Cardiac muscle cell (in vitro differentiated cells and primary cell): Measurements from ENCODE around the gene ZNF281. TPM values are rescaled to one million over a fixed set of nuclear protein-coding genes. Genes with fewer than 3 reads are reported as not detected.
"Not testable (repeated sequence)": the region's sequence is repeated elsewhere in the genome, so short reads cannot be mapped to it uniquely, and the experiment has no call there.

Experiments
- DNase-seq, 2 donors: peaks; one replicate each; pipeline versions ENCODE4 v3.0.0 to v3.0.0-alpha.2; 2010 to 2017; ENCODE audit warnings: low read depth in 1 of 2, low spot score in 1 of 2
- H3K27ac ChIP-seq: fragments of 200-600 bp; sonication (generic); 2 replicates; pipeline ENCODE4 v1.5.1; 2016
- H3K27me3 ChIP-seq: fragments of 200-600 bp; sonication (generic); 2 replicates; pipeline ENCODE4 v1.6.0; 2016; ENCODE audit warnings: control low read depth
- H3K36me3 ChIP-seq: fragments of 200-600 bp; sonication (generic); 2 replicates; pipeline ENCODE4 v1.5.1; 2016; ENCODE audit warnings: control low read depth
- H3K4me1 ChIP-seq: fragments of 200-600 bp; sonication (generic); 2 replicates; pipeline ENCODE4 v1.8.1; 2017; ENCODE audit warnings: low read depth, mild to moderate bottlenecking, mixed run types
- H3K4me3 ChIP-seq: fragments of 200-600 bp; sonication (generic); 2 replicates; pipeline ENCODE4 v1.5.1; 2016; ENCODE audit warnings: mild to moderate bottlenecking
- H3K9me3 ChIP-seq: fragments of 200-600 bp; sonication (generic); 2 replicates; pipeline ENCODE4 v1.5.1; 2017; ENCODE audit warnings: low read depth, mild to moderate bottlenecking, control low read depth
- CTCF ChIP-seq: IDR thresholded peaks from 2 replicates; pipeline ENCODE4 v1.5.1; 2012; ENCODE audit warnings: low read depth, mild to moderate bottlenecking, low read length
- polyA plus RNA-seq: library from polyadenylated mRNA; unstranded; fragments of >200 nt; fragmentation: Nextera tagmentation; extraction: Ambion mirVana; gene quantifications from 2 replicates; pipeline ENCODE4 v1.2.1, GENCODE V29; 2016
- total RNA-seq: library from RNA; depleted of rRNA; stranded (reverse); fragments of >200 nt; gene quantifications from 2 replicates; pipeline ENCODE4 v1.2.3, GENCODE V29; 2016

Gene ZNF281
- total and polyA plus RNA-seq, 2 experiments from 2014 or later = 19.8 to 20.4 TPM

GRCh38 chr1:200415789-200416593, 6.2 kb upstream of the ZNF281 start:
- H3K27me3 ChIP-seq = no peaks in the 10 kb centered on the region
- no peak overlapping the region for H3K4me3 ChIP-seq
- H3K9me3 ChIP-seq = no peaks in the 10 kb centered on the region
- peak in 1 of 2 donors; percentile 97 for DNase-seq
- no peak for TF ChIP-seq CTCF
- H3K36me3 ChIP-seq = no peaks in the 10 kb centered on the region
- H3K27ac ChIP-seq = peak overlapping the region; percentile 21
- H3K4me1 ChIP-seq = peaks cover 11% of the 10 kb centered on the region

GRCh38 chr1:200415227-200415626, 5.4 kb upstream of the ZNF281 start:
- Histone ChIP-seq H3K4me1 (peaks cover 18% of the 10 kb centered on the region), H3K4me3 (no peak overlapping the region), H3K9me3 (no peaks in the 10 kb centered on the region), H3K36me3 (no peaks in the 10 kb centered on the region), H3K27me3 (no peaks in the 10 kb centered on the region), H3K27ac (peak overlapping the region; percentile 21)
- DNase-seq = peak in 1 of 2 donors; percentile 31
- no peak for TF ChIP-seq CTCF

- no peaks in the 10 kb centered on the region for H3K27me3 ChIP-seq
- H3K36me3 ChIP-seq = no peaks in the 10 kb centered on the region
- H3K9me3 ChIP-seq = no peaks in the 10 kb centered on the region
- H3K4me3 ChIP-seq = no peak overlapping the region
- peaks cover 18% of the 10 kb centered on the region for H3K4me1 ChIP-seq
- no peak overlapping the region for H3K27ac ChIP-seq
- no peak for TF ChIP-seq CTCF
- no peak for DNase-seq
Observed at GRCh38 chr1:200414657-200415056, 4.8 kb upstream of the ZNF281 start.

GRCh38 chr1:200413766-200414165, 3.9 kb upstream of the ZNF281 start:
- not testable (repeated sequence) for H3K27ac ChIP-seq, H3K27me3 ChIP-seq, H3K4me3 ChIP-seq, H3K9me3 ChIP-seq, H3K36me3 ChIP-seq
- DNase-seq = peak in 1 of 2 donors; percentile 61
- H3K4me1 ChIP-seq = peaks cover 18% of the 10 kb centered on the region

GRCh38 chr1:200411406-200412257, 1.8 kb upstream of the ZNF281 start:
- DNase-seq = peak in 1 of 2 donors; percentile 9
- H3K36me3 ChIP-seq = peaks cover 8% of the 10 kb centered on the region
- no peaks in the 10 kb centered on the region for H3K9me3 ChIP-seq
- peak overlapping the region; percentile 55 for H3K4me3 ChIP-seq
- peaks cover 29% of the 10 kb centered on the region for H3K4me1 ChIP-seq
- no peak for TF ChIP-seq CTCF
- H3K27ac ChIP-seq = no peak overlapping the region
- no peaks in the 10 kb centered on the region for H3K27me3 ChIP-seq

GRCh38 chr1:200410566-200410878, 686 bp upstream of the ZNF281 start:
- TF ChIP-seq CTCF = no peak
- no peaks in the 10 kb centered on the region for H3K9me3 ChIP-seq
- DNase-seq = peak in 1 of 2 donors; percentile 29
- H3K36me3 ChIP-seq = peaks cover 8% of the 10 kb centered on the region
- H3K27me3 ChIP-seq = no peaks in the 10 kb centered on the region
- H3K4me3 ChIP-seq = peak overlapping the region; percentile 55
- H3K27ac ChIP-seq = peak overlapping the region; percentile 21
- peaks cover 41% of the 10 kb centered on the region for H3K4me1 ChIP-seq
